Measurements from ENCODE around the gene LMAN1L.

Gene LMAN1L

DNA sequence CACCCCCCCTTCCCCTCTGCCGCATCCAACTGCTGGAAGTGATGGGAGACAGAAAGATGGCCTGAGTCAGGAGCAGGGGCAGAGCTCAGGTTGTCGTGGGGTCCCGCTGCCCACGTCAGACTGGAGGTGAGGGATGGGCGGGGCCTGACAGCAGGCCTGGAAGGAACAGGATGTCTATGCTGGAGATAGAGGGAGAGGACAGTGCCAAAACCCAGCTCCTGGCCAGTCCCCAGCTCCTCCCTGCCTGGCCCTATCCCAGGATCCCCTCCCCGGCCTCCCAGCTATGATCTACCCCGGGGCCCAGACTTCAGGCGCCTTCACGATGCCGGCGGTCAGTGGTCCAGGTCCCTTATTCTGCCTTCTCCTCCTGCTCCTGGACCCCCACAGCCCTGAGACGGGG is at the start of gene LMAN1L:
LMAN1L (plus strand) TSS at position 303 of the 400 bp plus-strand sequence; CDS start at position 323, 20 bp downstream.
- Histone ChIP-seq H3K27ac (ENCODE audit: low read depth, low read length) (no peak within 1 kb of the TSS), H4K20me1 (ENCODE audit: control insufficient read depth, insufficient read depth, low read depth, low read length) (no peaks in the 10 kb centered on the region), H3K27me3 (ENCODE audit: control insufficient read depth, low read length) (peaks cover 8% of the 10 kb centered on the region), H3K4me1 (ENCODE audit: control insufficient read depth, low read length) (peaks cover 15% of the 10 kb centered on the region), H3K9me2 (replicated peaks; ENCODE audit: control insufficient read depth, low read length) (no peaks in the 10 kb centered on the region), H3K36me3 (ENCODE audit: control insufficient read depth, low read length) (no peaks in the 10 kb centered on the region), H3F3A (ENCODE audit: control insufficient read depth, insufficient read depth) (peaks cover 9% of the 10 kb centered on the region; the same call in 1 of the 2 replicates), H3K9me3 (ENCODE audit: control insufficient read depth, insufficient read depth, low read length) (no peaks in the 10 kb centered on the region), H3K79me2 (ENCODE audit: control insufficient read depth, low read length) (no peaks in the 10 kb centered on the region), H3K4me3 (ENCODE audit: low read length) (no peak within 1 kb of the TSS), H3K4me2 (ENCODE audit: low read length) (no peak within 1 kb of the TSS)
- TF ChIP-seq EZH2phosphoT487 (IDR thresholded peaks at IDR 0.05; ENCODE audit: borderline replicate concordance, low read length): no peak
- no peak for TF ChIP-seq CTCF (IDR thresholded peaks at IDR 0.05; ENCODE audit: low read depth, low read length, poor library complexity, severe bottlenecking)

GRCh38 chr15:74763416-74763815 is 49.2 kb upstream of the LMAN1L start:
- Histone ChIP-seq H3K27me3 (ENCODE audit: control insufficient read depth, low read length) (no peaks in the 10 kb centered on the region), H3F3A (ENCODE audit: control insufficient read depth, insufficient read depth) (no peaks in the 10 kb centered on the region), H3K36me3 (ENCODE audit: control insufficient read depth, low read length) (no peaks in the 10 kb centered on the region), H3K27ac (ENCODE audit: low read depth, low read length) (peak overlapping the region; percentile 53), H3K4me2 (ENCODE audit: low read length) (peak overlapping the region; percentile 51; the same call in 1 of the 2 replicates), H3K4me3 (ENCODE audit: low read length) (no peak overlapping the region), H3K79me2 (ENCODE audit: control insufficient read depth, low read length) (no peaks in the 10 kb centered on the region), H4K20me1 (ENCODE audit: control insufficient read depth, insufficient read depth, low read depth, low read length) (no peaks in the 10 kb centered on the region), H3K9me2 (replicated peaks; ENCODE audit: control insufficient read depth, low read length) (no peaks in the 10 kb centered on the region), H3K9me3 (ENCODE audit: control insufficient read depth, insufficient read depth, low read length) (no peaks in the 10 kb centered on the region), H3K4me1 (ENCODE audit: control insufficient read depth, low read length) (peaks cover 34% of the 10 kb centered on the region)
- no peak for TF ChIP-seq EZH2phosphoT487 (IDR thresholded peaks at IDR 0.05; ENCODE audit: borderline replicate concordance, low read length)
- TF ChIP-seq CTCF (IDR thresholded peaks at IDR 0.05; ENCODE audit: low read depth, low read length, poor library complexity, severe bottlenecking): no peak

- Histone ChIP-seq H3K27ac (ENCODE audit: low read depth, low read length) (no peak overlapping the region), H3K4me3 (ENCODE audit: low read length) (no peak overlapping the region), H3K27me3 (ENCODE audit: control insufficient read depth, low read length) (no peaks in the 10 kb centered on the region), H3K9me3 (ENCODE audit: control insufficient read depth, insufficient read depth, low read length) (no peaks in the 10 kb centered on the region), H3K36me3 (ENCODE audit: control insufficient read depth, low read length) (no peaks in the 10 kb centered on the region), H3K79me2 (ENCODE audit: control insufficient read depth, low read length) (peaks cover 7% of the 10 kb centered on the region), H3F3A (ENCODE audit: control insufficient read depth, insufficient read depth) (no peaks in the 10 kb centered on the region), H3K4me2 (ENCODE audit: low read length) (no peak overlapping the region), H3K4me1 (ENCODE audit: control insufficient read depth, low read length) (peaks cover 38% of the 10 kb centered on the region), H3K9me2 (replicated peaks; ENCODE audit: control insufficient read depth, low read length) (no peaks in the 10 kb centered on the region), H4K20me1 (ENCODE audit: control insufficient read depth, insufficient read depth, low read depth, low read length) (no peaks in the 10 kb centered on the region)
- TF ChIP-seq CTCF (IDR thresholded peaks at IDR 0.05; ENCODE audit: low read depth, low read length, poor library complexity, severe bottlenecking) (no peak), EZH2phosphoT487 (IDR thresholded peaks at IDR 0.05; ENCODE audit: borderline replicate concordance, low read length) (no peak)
These were observed 45.2 kb upstream of the LMAN1L start for GRCh38 chr15:74767167-74768098.

Measured in DOHH2 (cell line).